Measurements from ENCODE around the gene OR52A1. TPM values are rescaled to one million over a fixed set of nuclear protein-coding genes. Genes with fewer than 3 reads are reported as not detected.

Gene OR52A1
- total RNA-seq, 1 experiment from 2014 or later = 0.42 TPM

- H2BK20ac ChIP-seq (ENCODE audit: low read depth, low read length, poor library complexity, severe bottlenecking) = no peak overlapping the region
- no peak overlapping the region for H2BK15ac ChIP-seq (ENCODE audit: low read depth, low read length)
- no peak overlapping the region for H3K27ac ChIP-seq (ENCODE audit: insufficient read length, low read depth, low read length)
- no CpG with 5 or more reads among the region's 4 CpGs for WGBS (ENCODE audit: extremely low coverage, insufficient read length, low lambda C conversion rate)
- H3T11ph ChIP-seq (ENCODE audit: low read length) = no peak overlapping the region
- H2BK12ac ChIP-seq (ENCODE audit: insufficient read length, low read depth, low read length) = no peak overlapping the region
- no peak overlapping the region for H2AK5ac ChIP-seq (ENCODE audit: insufficient read length, low read length)
- no peaks in the 10 kb centered on the region for H3K9me3 ChIP-seq (ENCODE audit: control insufficient read depth, low read depth, low read length)
- H3K23ac ChIP-seq (ENCODE audit: insufficient read length, low read depth, low read length) = no peak overlapping the region
- no peaks in the 10 kb centered on the region for H3K27me3 ChIP-seq (ENCODE audit: insufficient read depth, low read length)
- H3K4me1 ChIP-seq (ENCODE audit: insufficient read depth, low read length) = no peaks in the 10 kb centered on the region
- H3K4ac ChIP-seq (ENCODE audit: low read depth, low read length) = no peak overlapping the region
- H3K4me2 ChIP-seq (ENCODE audit: insufficient read depth, insufficient read length, low read length) = no peak overlapping the region
- H4K5ac ChIP-seq (ENCODE audit: insufficient read length, low read depth, low read length) = no peak overlapping the region
- no peak overlapping the region for H4K8ac ChIP-seq (replicated peaks; ENCODE audit: insufficient read length, low read depth, low read length)
- no peak overlapping the region for H2BK120ac ChIP-seq (ENCODE audit: low read depth, low read length, poor library complexity, severe bottlenecking)
- H4K91ac ChIP-seq (ENCODE audit: insufficient read length, low read depth, low read length) = no peak overlapping the region
- H2AFZ ChIP-seq (ENCODE audit: low read length) = no peak overlapping the region
- no peak overlapping the region for H3K4me3 Mint-ChIP-seq
- peaks cover 3% of the 10 kb centered on the region in 2 experiments; a peak in 3 of 4 replicates for H3K4me1 Mint-ChIP-seq
- H3K27me3 Mint-ChIP-seq (ENCODE audit: low read depth) = no peaks in the 10 kb centered on the region
- no peaks in the 10 kb centered on the region for H3K79me2 ChIP-seq (ENCODE audit: insufficient read depth, low read length)
- no peak overlapping the region for H2BK5ac ChIP-seq (ENCODE audit: insufficient read length, low read length)
- no peak overlapping the region for H3K27ac Mint-ChIP-seq
- DNase-seq = no peak
- no peak overlapping the region for H3K56ac ChIP-seq (ENCODE audit: insufficient read length, low read depth, low read length)
- no peaks in the 10 kb centered on the region for H3K9me3 Mint-ChIP-seq
- H3K36me3 Mint-ChIP-seq (ENCODE audit: insufficient read depth in 1 of 3, low read depth in 3 of 3) = no peaks in the 10 kb centered on the region
- no peaks in the 10 kb centered on the region for H3K79me1 ChIP-seq (ENCODE audit: insufficient read depth, low read depth, low read length, poor library complexity, severe bottlenecking)
- H3K23me2 ChIP-seq (ENCODE audit: insufficient read length, low read depth, low read length, poor library complexity, severe bottlenecking) = no peaks in the 10 kb centered on the region
- H4K20me1 ChIP-seq (ENCODE audit: control insufficient read depth, insufficient read depth, insufficient read length) = no peaks in the 10 kb centered on the region
- H3K18ac ChIP-seq (ENCODE audit: insufficient read length, low read depth, low read length) = no peak overlapping the region
- no peak overlapping the region for H3K9ac ChIP-seq (ENCODE audit: extremely low read depth, insufficient read length, low read length)
- TF ChIP-seq CTCF (conservative IDR thresholded peaks at IDR 0.05) = no peak
- H3K14ac ChIP-seq (ENCODE audit: insufficient read depth, low read length) = no peak overlapping the region
These were observed 29.5 kb downstream of the OR52A1 start for GRCh38 chr11:5124891-5125620.

All from H9 (cell line).